Stimulated activated CD8-positive, alpha-beta memory T cell treated with anti-CD3 and anti-CD28 coated beads, Interleukin-7, amount 100 ng/mL, for 24 hours (primary cell): Measurements from ENCODE around the gene TAS1R1.

Source experiments
- DNase-seq: peaks from one replicate; pipeline ENCODE4 v3.0.0-alpha.2; 2020; ENCODE audit warnings: low read depth

The TAS1R1 gene

DNA sequence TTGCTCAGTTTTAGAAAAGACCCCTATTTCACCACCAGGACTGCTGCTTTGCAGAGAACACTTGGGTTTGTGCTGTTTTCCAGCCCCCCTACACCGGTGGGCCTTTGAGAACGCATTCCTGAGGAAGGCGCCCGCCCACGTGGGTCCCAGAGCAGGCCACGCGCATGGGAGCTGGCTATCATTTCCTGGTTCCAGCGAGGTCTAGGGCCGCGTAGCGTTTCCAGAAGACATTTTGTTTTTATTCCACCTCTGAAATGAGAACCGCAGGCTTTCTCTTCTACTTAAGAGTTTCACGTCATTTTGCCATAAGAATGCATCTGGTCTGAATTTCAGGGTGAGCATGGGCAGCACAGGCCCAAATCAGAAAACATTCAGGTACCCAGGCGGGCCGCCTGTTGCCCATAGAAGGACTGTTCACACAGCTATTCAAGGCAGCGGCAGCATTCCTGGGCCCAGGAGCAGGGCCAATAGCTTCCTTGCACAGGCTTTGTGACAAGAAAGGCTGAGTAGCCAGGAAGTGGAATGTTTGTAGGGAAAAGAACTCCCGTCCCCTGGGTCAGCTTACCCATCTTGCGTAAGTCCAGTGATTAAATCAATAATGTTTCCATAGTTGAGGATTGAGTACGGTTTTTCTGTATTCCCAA is 48.9 kb downstream of the TAS1R1 start:
- no peak for DNase-seq

DNA sequence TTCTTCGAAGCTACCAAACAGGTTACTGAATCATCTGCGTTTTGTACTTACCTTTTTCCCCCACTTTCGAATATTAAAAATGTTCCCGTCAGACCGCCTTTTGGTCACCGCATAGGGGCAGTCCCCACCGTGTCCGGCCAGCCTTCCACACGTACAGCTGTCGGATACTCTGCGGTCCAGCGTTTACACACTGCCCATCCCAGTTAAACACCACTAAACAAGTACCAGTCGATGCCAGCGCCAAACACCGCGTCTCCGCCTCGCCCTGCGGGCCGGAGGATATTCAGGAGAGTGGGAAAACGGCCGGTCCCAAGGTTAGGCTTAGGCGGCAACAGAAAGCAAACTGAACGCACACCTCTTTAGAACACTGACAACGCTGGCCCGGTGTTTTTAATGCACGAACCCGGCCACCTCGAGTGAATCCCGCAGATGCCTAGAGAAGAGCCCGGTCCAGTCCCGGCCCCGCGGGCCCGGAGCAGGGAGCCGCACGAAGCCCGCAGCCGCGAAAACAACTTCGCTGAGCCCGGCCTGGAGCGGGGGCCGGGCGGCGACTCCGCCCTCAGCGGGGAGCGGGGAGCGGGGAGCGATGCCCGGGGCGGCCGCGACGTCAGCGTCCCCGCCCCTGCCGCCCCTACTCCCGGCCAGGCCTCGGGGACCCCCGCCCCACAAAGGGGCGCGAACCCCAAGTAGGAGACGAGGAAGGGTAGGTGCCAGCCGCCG is 57.7 kb downstream of the TAS1R1 start:
- no peak for DNase-seq

DNA sequence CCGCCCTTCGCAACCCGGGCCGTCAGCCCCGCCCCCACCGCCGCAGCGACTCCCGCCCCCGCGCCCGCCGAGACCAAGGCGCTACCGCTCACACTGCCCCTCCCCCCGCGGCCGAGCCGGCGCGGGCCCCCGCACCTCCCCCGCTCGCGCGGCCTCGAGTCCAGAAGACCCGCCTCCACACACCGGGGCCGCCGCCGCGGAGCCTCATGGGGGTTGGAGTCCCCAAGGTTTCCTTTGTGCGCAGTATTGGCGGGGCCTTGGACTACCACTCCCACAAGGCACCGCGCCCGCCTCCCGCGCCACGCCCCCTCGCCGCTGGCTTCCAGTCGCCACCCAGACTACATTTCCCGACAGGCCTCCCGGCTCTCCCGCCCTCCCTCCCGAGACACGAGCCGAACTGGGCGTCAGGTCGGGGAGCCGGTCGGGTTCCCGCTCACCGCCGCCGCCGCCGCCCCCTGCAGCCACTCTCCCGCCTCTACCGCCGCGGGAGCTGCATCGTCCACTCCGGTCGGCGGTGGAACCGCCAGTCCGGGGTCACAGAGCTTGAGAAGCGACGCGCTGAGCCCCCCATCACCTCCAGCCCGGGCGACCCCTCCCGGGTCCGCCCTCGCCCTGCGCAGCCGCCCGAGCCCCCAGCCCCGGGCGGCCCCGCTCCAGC is 58.4 kb downstream of the TAS1R1 start, which contains the start of gene PHF13:
Gene PHF13 (plus strand): TSS at position 371 of the 658 bp plus-strand sequence. CDS start 336 bp downstream, outside the sequence.
- DNase-seq, result peak; percentile 99

DNA sequence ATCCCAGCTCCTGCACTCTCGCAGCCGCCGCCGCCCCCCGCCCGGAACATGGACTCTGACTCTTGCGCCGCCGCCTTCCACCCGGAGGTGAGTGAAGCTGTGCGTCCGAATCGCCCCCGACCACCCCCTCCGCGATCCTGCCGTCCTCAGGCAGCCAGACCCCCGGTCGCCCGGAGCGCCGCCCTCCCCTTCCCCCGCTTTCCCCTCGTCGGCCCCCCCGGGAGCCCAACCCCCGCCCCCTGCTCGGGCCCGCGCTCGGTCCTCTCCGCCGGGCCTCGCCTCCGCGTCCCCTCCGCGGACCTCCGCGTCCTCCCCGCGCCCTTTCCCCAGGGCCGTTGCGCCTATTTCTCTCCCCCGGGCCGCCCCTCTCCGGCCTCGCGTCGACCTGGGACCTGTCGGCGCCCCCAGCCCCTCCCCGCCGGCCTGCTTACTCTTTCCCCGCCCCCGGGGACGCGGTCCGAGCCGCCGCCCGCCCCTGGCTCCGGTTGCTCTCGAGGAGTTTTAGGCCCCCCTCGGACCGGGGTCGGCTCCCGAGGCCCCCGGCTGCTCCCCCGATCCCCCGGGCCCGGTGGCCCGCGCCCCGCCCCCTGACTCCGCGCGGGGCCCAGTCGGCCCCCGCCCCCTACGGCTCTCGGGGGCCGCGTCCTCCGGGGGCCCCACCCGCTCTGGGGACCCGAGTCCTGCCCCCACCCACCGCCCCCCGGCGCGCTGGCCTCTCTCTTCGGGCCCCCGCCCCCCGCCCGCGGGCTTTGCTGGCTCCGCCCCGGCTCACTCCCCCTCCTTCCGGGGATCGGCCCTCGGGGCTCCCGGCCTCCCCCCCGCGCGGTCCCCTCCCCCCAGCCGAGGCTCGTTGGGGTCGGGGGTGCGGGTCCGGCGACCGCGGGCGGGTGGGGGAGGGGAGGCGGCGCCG is 59.2 kb downstream of the TAS1R1 start:
- no peak for DNase-seq

DNA sequence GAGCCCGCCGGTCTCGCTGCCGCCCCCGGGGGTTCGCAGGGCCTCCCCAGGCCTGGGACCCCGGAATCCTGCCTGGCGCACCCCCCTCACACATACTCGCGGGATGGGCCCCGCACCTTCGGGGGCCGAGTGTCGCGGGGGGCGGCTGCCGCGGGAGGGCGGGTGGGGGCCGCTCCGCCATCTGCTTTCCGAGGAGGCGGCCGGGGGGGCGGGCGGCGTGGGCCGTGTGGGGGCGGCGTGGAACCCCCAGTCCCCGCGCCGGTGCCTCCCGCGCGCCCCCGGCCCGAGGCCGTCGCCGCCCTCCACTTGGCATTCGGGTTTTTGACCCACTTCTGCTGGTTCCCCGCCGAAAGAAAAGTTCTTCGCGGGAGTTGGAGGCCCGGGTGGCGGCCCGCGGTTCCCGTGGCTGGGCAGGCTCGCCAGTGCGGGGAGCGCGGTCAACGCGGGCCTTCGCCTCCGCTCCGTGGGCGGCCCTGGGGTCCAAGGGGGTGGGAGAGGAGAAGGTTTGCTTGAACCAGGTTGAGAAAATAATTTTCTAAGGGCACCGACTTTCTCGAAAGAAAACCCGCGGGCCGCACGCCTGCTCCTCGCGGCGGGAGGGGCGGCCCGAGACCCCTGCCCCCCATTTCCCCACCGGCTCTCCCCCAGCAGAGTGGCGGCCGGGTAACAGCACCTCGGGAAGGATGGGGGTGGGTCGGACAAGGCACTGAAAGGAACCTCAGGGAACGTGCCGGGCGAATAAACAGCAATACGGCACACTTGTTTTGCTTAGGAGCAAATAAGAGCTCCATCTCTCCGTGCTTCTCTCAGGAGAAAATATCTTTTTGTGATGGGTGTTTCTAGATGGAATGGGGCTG is 60.0 kb downstream of the TAS1R1 start:
- DNase-seq, result no peak

DNA sequence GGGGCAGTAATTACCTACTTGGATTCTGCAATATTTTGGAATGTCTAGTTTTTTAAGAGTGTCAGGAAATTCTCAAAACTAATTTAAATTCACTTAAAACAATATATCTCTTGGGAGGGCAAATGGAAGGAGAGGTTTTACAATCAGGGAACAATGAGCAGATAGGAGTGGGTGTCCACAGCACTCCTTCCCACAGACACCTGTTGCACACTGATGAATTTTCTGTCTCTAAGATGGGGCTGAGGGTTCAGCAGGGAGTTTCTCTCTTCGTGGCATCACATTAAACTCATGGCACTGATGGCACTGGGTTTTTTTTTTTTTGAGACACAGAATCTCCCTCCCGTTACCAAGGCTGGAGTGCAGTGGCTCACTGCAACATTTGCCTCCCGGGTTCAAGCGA is 63.9 kb downstream of the TAS1R1 start:
- no peak for DNase-seq

DNA sequence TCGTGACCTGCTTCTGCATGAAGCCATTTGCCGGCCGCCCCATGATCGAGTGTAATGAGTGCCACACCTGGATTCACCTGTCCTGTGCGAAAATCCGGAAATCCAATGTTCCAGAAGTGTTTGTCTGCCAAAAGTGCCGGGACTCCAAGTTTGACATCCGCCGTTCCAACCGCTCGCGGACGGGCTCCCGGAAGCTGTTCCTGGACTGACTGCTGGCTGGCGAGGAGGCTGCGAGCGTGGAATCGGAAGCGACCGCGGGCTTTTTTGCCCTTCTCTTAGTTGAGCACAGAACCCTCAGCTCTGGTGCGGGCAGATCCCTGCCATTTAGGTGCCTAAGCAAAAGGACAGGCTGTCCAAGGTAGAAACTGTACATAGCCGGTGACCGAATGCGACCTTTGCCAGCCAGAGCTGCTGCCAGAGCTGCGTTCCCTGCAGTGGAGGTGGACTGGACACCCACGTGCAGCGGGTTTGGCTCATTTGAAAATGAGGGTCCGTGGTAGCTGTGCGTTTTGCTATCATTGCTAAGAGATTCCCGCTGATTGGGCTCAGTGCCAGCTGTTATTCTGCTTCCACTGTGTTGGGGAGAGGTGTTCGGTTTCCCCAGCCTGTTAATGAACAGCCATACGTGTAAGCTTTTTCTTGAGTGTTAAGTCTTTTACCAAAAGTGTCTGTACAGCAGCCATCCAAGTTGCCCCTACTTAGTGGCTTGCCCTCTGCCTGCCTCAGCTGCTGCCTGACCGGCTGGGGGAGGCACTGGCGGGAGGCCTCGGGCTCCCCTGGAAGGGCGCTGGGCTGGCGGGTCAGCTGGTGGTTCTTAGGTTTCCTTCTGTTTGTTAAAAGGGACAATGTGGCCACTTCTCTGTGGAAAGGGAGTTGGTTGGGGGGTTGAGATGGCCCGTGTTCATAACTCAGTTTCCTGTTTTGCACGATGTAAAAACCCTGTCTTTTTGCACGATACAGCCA is 66.6 kb downstream of the TAS1R1 start:
- no peak for DNase-seq

DNA sequence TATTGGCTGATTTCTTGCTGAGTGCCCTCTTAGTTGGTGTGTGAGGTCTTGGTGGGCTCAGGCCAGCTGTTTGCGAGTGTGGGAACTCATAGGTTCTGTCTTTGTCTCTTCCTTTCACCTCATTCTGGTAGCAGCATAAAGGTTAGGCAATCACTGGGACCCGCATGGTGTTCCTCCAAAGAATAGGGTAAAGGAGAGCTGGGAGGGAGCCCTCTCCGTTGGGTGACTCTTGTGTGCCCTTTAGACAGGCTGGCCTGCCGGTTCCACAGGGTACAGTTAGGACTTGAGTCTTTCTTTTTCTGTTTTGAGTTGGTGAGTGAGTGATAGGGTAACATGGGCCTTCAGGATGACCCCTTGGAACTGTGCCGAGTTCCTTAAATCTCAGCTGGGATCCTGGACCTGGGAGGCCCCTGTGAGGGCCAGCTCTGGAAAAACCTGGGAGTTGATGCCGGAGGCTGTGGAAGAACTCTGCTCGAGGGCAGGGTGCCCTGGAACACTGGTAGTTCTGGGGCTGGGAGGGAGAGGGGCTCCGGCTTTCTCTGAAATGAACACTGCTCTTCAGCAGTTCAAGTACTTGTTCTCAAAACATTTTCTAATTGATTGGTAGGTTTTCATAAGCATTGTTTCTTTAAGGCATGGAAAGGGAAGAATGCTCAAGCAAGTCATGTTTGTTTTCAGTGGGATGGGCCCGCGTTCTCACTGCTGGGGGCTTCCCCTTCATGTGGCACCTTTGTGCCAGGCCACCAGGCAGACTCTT is 67.5 kb downstream of the TAS1R1 start:
- DNase-seq, result no peak

DNA sequence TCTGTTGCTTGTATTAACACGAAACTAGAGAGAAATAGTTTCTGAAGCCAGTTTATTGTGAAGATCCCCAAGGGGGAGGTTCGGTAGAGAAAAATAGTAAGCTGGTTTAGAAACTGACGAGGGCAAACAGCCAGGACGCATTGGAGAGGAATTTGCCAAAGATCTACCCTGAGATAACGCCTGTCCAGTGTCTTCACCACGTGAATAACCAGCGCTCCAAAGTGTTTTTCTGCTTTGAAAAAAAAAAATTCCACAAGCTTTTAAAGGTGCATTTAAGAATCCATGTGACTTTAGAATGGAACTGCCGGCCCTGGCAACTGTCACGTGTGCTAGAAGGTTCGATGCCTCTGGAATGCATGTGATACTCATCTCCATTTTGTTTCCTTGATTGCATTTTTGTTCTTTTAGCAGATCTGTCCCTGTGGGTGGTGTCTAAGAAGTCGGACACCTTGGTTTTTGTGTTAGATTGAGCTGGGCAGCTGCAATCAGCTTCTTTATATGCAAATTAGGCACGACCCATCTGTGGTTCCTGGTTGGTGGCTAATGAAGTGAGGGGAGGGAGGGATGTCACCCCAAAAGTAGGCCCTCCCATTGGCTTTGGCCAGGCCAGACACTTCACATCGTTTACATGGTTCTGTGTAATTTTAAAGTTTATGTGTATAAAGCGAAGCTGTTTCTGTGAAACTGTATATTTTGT is 68.3 kb downstream of the TAS1R1 start:
- DNase-seq, result no peak

DNA sequence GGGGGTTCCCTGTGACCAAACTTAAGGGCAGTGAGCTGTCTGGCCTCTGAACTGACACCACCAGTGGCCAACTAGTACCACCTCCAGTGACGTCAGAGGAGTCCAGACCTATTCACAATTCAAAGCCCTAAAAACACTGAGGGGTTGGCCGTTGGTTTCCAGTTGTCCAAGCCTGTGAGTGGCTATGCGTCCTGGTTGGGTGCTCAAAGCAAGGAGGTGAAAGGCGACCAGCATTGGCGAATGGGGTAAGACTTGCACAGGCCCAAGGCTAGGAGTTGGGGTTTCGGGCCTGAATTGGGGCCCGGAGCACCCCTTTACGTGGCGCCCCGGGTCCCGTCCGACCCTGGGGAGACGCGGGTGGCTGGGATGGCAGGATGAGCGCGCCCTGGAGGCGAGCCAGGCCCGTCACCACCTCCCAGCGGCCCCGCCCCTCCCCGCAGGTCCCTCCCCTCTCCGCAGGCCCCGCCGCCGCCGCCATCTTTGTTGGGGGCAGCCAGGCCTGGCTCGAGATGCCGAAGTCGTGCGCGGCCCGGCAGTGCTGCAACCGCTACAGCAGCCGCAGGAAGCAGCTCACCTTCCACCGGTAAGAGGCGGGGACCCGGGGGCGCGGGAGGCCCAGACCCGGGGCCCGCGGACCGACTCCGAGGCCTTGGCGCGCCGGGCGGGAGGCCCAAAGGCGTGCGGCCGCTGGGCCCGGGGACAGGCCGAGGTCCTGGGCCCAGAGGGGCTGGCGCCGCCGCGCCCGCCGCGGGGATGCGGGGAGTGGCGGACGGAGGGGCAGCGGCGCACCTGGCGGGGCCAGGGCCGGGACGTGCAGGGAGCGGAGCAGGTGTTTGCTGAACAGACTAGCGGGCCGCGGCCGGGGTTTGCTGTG is 69.8 kb downstream of the TAS1R1 start, which contains the start of gene THAP3:
Gene THAP3 (plus strand): TSS at position 159 of the 874 bp plus-strand sequence. CDS start 351 bp downstream, at position 510.
- peak; percentile 73 for DNase-seq

DNA sequence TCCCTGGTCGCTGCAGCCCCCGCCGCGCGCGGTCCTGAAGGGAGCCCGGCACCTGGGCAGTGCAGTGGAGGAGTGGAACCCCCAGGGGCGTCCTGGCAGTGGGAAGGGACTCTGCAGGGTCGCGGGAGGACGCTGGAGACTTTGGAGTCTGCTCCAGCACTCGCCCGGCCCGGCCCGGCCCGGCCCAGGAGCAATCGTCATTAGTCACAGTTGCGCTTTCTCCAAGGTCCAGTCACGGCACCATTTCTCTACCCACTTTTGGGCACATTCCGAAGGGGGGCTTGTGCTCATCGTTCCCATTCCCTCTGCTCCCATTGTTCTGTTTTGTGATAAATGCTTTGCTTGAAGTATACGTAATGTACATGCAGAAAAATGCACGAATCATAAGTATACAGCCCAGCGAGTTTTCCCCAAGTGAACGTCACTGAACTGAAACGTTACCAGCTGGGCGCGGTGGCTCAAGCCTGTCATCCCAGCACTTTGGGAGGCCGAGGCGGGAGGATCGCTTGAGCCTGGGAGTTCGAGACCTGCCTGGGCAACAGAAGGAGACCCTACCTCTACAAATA is 70.6 kb downstream of the TAS1R1 start:
- no peak for DNase-seq

DNA sequence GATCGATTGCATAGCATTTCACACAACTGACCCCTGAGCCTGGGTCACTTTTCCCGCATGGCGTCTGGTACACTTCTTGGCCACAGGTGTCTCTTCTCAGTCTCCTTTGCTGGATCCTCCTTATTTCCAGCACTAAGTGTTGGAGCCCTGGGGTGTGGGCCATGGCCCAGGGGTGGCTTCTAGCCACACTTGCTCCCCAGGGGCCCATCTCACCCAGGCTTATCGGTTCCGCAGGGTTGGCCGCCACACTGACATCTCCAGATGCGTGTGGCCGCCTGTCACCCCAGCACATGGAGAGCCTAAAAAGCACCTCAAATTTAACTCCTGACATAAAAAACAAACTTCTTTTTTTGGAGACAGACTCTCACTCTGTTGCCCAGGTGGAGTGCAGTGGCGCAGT is 71.9 kb downstream of the TAS1R1 start:
- no peak for DNase-seq

DNA sequence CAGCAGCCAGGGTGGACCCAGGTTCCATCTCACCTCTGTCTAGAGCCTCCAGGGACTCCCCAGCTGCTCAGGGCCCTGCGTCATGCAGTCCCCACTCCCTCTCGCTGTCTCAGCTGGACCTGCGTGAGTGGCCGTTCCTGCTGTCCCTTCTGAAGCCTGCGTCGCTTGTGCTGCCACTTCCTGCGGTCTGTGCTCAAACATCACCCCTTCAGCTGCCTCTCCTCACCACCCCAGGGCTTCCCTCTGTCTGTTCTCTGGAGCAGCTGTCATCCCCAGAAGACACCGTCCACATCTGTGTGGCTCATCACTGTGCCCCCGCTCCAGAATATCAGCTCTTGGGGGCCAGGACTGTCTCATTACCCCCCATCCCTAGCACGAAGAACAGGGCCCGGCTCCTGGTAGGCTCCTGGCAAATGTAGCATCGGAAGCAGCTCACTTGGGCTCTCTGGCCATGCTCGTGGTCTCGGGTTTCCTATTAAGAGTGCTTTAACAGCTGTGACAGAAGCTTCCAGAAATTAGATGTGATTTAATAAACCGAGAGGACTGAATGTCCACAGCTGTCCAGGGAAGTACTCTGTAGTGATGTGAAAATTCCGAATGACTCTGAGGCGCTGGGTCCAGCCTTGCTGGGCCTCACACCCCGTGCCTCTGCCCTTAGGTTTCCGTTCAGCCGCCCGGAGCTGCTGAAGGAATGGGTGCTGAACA is 72.9 kb downstream of the TAS1R1 start:
- no peak for DNase-seq

DNA sequence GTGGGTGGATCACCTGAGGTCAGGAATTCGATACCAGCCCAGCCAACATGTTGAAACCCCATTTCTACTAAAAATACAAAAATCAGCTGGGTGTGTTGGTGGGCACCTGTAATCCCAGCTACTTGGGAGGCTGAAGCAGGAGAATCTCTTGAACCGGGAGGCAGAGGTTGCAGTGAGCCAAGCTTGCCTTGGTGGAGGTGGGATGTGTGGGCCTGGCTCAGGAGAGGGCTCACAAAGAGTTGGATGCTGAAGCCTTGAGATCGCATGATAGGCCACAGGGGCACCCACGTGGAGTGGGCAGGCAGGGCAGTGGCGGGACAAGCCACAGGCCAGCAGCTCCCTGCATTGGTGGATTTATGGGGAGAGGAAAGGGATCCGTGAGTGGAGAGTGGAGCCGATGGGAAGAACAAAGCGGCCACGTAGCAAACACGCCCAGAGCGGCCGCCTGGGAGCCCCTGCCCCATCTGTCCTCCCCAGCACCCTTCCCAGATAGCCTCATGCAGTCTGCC is 73.9 kb downstream of the TAS1R1 start:
- DNase-seq, result no peak
